ENCODE results near the gene VAV3. TPM values are rescaled to one million over a fixed set of nuclear protein-coding genes. Genes with fewer than 3 reads are reported as not detected.

VAV3 gene
- total and polyA plus RNA-seq, 10 of the 15 experiments (the other 5 are each of a cell fraction or from before 2014, with no cell fraction given): 0.84 to 5.5 (median 3.4) TPM

DNA sequence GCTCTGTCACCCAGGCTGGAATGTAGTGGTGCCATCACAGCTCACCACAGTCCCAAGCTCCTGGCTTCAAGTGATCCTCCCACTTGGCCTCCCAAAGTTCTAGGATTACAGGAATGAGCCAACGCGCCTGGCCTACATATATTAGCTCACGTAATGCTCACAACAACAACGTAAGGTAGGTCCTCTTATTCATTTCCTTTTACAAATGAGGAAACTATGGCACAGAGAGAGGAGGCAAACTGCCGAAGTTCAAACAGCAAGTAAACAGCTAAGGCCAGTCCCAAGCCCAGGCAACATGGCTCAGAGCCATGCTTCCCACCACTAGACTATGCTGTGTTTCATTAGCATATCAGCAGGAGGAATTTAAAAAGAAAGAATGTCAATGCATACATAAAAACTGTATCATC is 284.4 kb downstream of the VAV3 start:
- no peak for FAIRE-seq
- BruUV-seq (replicated peaks): no TSS peak
- RAD21 ChIA-PET (ENCODE audit: unreplicated experiment): no interaction called here

More for the DNA sequence above, 284.4 kb downstream of the VAV3 start:
- CTCF ChIA-PET: interaction anchor here (0.7 kb wide), 1 partner anchor 10 kb away, joined by 3 read pairs; no protein-coding TSS in a partner anchor
- no peak for TF ChIP-seq SMC3 (IDR thresholded peaks at IDR 0.05; ENCODE audit: borderline replicate concordance, low read length)
- TF ChIP-seq IKZF1 (conservative IDR thresholded peaks at IDR 0.05): no peak
- TF ChIP-seq HCFC1 (IDR thresholded peaks at IDR 0.05; ENCODE audit: low read length): no peak
- TF ChIP-seq HDAC6 (IDR thresholded peaks at IDR 0.05; ENCODE audit: unreplicated experiment): no peak
- TF ChIP-seq RAD21 (IDR thresholded peaks at IDR 0.05; ENCODE audit: insufficient read depth, low read depth, low read length): no peak
- TF ChIP-seq JUNB (IDR thresholded peaks at IDR 0.05): no peak
- TF ChIP-seq ZNF24 (IDR thresholded peaks at IDR 0.05): no peak
- no peak for TF ChIP-seq FOXM1 (IDR thresholded peaks at IDR 0.05; ENCODE audit: low read depth, low read length)
- TF ChIP-seq HDGF (IDR thresholded peaks at IDR 0.05): no peak
- no peak for TF ChIP-seq CBX3 (IDR thresholded peaks at IDR 0.05; ENCODE audit: borderline replicate concordance, low read depth)
- no peak for TF ChIP-seq NKRF (conservative IDR thresholded peaks at IDR 0.05)
- TF ChIP-seq, protein P1, sequence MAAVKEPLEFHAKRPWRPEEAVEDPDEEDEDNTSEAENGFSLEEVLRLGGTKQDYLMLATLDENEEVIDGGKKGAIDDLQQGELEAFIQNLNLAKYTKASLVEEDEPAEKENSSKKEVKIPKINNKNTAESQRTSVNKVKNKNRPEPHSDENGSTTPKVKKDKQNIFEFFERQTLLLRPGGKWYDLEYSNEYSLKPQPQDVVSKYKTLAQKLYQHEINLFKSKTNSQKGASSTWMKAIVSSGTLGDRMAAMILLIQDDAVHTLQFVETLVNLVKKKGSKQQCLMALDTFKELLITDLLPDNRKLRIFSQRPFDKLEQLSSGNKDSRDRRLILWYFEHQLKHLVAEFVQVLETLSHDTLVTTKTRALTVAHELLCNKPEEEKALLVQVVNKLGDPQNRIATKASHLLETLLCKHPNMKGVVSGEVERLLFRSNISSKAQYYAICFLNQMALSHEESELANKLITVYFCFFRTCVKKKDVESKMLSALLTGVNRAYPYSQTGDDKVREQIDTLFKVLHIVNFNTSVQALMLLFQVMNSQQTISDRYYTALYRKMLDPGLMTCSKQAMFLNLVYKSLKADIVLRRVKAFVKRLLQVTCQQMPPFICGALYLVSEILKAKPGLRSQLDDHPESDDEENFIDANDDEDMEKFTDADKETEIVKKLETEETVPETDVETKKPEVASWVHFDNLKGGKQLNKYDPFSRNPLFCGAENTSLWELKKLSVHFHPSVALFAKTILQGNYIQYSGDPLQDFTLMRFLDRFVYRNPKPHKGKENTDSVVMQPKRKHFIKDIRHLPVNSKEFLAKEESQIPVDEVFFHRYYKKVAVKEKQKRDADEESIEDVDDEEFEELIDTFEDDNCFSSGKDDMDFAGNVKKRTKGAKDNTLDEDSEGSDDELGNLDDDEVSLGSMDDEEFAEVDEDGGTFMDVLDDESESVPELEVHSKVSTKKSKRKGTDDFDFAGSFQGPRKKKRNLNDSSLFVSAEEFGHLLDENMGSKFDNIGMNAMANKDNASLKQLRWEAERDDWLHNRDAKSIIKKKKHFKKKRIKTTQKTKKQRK (IDR thresholded peaks at IDR 0.05; ENCODE audit: low read depth, low read length): no peak
- TF ChIP-seq MTA3 (IDR thresholded peaks at IDR 0.05; ENCODE audit: borderline replicate concordance, low read length): no peak
- no peak for TF ChIP-seq SREBF1 (IDR thresholded peaks at IDR 0.05; ENCODE audit: low read length)
- TF ChIP-seq, protein P2, sequence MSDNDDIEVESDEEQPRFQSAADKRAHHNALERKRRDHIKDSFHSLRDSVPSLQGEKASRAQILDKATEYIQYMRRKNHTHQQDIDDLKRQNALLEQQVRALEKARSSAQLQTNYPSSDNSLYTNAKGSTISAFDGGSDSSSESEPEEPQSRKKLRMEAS (IDR thresholded peaks at IDR 0.05; ENCODE audit: low read depth, low read length): no peak
- no peak overlapping the region for H3K9ac ChIP-seq (ENCODE audit: control insufficient read depth, insufficient read depth, low read length)
- H2AFZ ChIP-seq (ENCODE audit: control insufficient read depth, low read depth, low read length): no peak overlapping the region
- H3K4me1 ChIP-seq (ENCODE audit: control insufficient read depth, insufficient read depth, low read length): no peaks in the 10 kb centered on the region
- no peaks in the 10 kb centered on the region for H3K79me2 ChIP-seq (ENCODE audit: control insufficient read depth, insufficient read depth, low read length)
- POLR2A ChIA-PET: no interaction called here
- 60% methylated on average over 5 of the region's 5 CpGs for WGBS (ENCODE audit: insufficient coverage, insufficient replicate concordance, low lambda C conversion rate, missing lambda C conversion rate)
- intact Hi-C loops (cut with micrococcal nuclease; ENCODE audit: unreplicated experiment) (no loop called here), in situ Hi-C loops (cut with MboI) (no loop called here)
- SMC1A ChIA-PET (ENCODE audit: uncharacterized antibody, unreplicated experiment): interaction anchor here (0.6 to 1.0 kb wide), 2 partner anchors 17 to 23 kb away, joined by 3 to 4 read pairs; no protein-coding TSS in a partner anchor
- no peak overlapping the region for H3K27ac ChIP-seq (ENCODE audit: control insufficient read depth, insufficient read depth)
- ATAC-seq (no peak), DNase-seq (ENCODE audit: low read depth, low spot score) (no peak)
- no peak overlapping the region for H3K4me3 ChIP-seq
- H3K9me3 ChIP-seq (replicated peaks; ENCODE audit: control insufficient read depth, insufficient read depth, low read length): no peaks in the 10 kb centered on the region
- no peaks in the 10 kb centered on the region for H3K27me3 ChIP-seq (replicated peaks in 1 of 2; ENCODE audit: control insufficient read depth in 2 of 2, insufficient read depth in 2 of 2, low read length in 1 of 2)
- H4K20me1 ChIP-seq (ENCODE audit: control insufficient read depth, insufficient read depth): no peaks in the 10 kb centered on the region
- H3K36me3 ChIP-seq (ENCODE audit: control insufficient read depth in 2 of 2, insufficient read depth in 2 of 2, low read length in 1 of 2): no peaks in the 10 kb centered on the region
- H3K4me2 ChIP-seq (ENCODE audit: control insufficient read depth, insufficient read depth): no peak overlapping the region

Measured in GM12878 (cell line).